Mesenchymal stem cell (in vitro differentiated cells and primary cell): ENCODE data around the gene SLC45A2. TPM values are rescaled to one million over a fixed set of nuclear protein-coding genes. Genes with fewer than 3 reads are reported as not detected.
"Not testable (repeated sequence)": the region's sequence is repeated elsewhere in the genome, so short reads cannot be mapped to it uniquely, and the experiment has no call there.

Experiments used
- DNase-seq: peaks from one replicate; pipeline ENCODE4 v3.0.0-alpha.2; 2013
- H2AFZ ChIP-seq: one replicate; pipeline ENCODE4 v1.6.1; 2013; ENCODE audit warnings: low read depth, mild to moderate bottlenecking, control low read depth, inconsistent platforms, low read length, moderate library complexity
- H2AK5ac ChIP-seq: 2 replicates; pipeline ENCODE4 v1.6.1; 2013; ENCODE audit warnings: low read length, moderate library complexity, mild to moderate bottlenecking, inconsistent platforms; ENCODE audit not compliant: severe bottlenecking
- H2BK120ac ChIP-seq: one replicate; pipeline ENCODE4 v1.6.1; 2013; ENCODE audit warnings: low read depth, mild to moderate bottlenecking, inconsistent platforms, low read length, moderate library complexity
- H2BK12ac ChIP-seq, 2 experiments: one replicate each; pipeline ENCODE4 v1.6.1; 2013; ENCODE audit warnings: inconsistent platforms in 2 of 2, low read length in 2 of 2, mild to moderate bottlenecking in 2 of 2, moderate library complexity in 2 of 2, control low read depth in 1 of 2
- H2BK15ac ChIP-seq: one replicate; pipeline ENCODE4 v1.6.1; 2013; ENCODE audit warnings: mild to moderate bottlenecking, low read depth, inconsistent platforms; ENCODE audit not compliant: poor library complexity, severe bottlenecking
- H2BK5ac ChIP-seq: 2 replicates; pipeline ENCODE4 v1.6.1; 2013; ENCODE audit warnings: low read depth, mild to moderate bottlenecking, low read length, control low read depth, inconsistent platforms; ENCODE audit not compliant: poor library complexity, severe bottlenecking
- H3K14ac ChIP-seq, 2 experiments: one replicate each; pipeline ENCODE4 v1.6.1; 2013; ENCODE audit warnings: inconsistent platforms in 2 of 2, low read length in 2 of 2, control low read depth in 1 of 2, mild to moderate bottlenecking in 1 of 2, moderate library complexity in 1 of 2
- H3K18ac ChIP-seq, 2 experiments: one replicate each; pipeline ENCODE4 v1.6.1; 2013; ENCODE audit warnings: inconsistent platforms in 2 of 2, low read length in 2 of 2, control low read depth in 1 of 2, low read depth in 1 of 2, mild to moderate bottlenecking in 1 of 2
- H3K23ac ChIP-seq, 2 experiments: one replicate each; pipeline ENCODE4 v1.6.1; 2013; ENCODE audit warnings: inconsistent platforms in 2 of 2, low read length in 2 of 2, mild to moderate bottlenecking in 2 of 2, moderate library complexity in 2 of 2, control low read depth in 1 of 2
- H3K27ac ChIP-seq: 2 replicates; pipeline ENCODE4 v1.5.1; 2013; ENCODE audit warnings: mild to moderate bottlenecking, moderate library complexity, low read length, control low read depth, inconsistent platforms; ENCODE audit not compliant: poor library complexity, severe bottlenecking
- H3K27me3 ChIP-seq, 2 experiments: 2 replicates each; pipeline versions ENCODE4 v1.6.1 to v1.7.0; 2013; ENCODE audit warnings: low read length in 2 of 2, mild to moderate bottlenecking in 2 of 2, moderate library complexity in 2 of 2, control low read depth in 1 of 2, inconsistent platforms in 1 of 2; ENCODE audit not compliant: control insufficient read depth in 1 of 2, insufficient read depth in 1 of 2
- H3K36me3 ChIP-seq, 2 experiments: 2 replicates each; pipeline versions ENCODE4 v1.6.1 to v1.7.0; 2013; ENCODE audit warnings: low read length in 2 of 2, control low read depth in 1 of 2, inconsistent platforms in 1 of 2, low read depth in 1 of 2, mild to moderate bottlenecking in 1 of 2; ENCODE audit not compliant: insufficient read depth in 2 of 2, control insufficient read depth in 1 of 2
- H3K4ac ChIP-seq, 2 experiments: one replicate each; pipeline ENCODE4 v1.6.1; 2013; ENCODE audit warnings: inconsistent platforms in 2 of 2, low read length in 2 of 2, mild to moderate bottlenecking in 2 of 2, moderate library complexity in 2 of 2, control low read depth in 1 of 2, low read depth in 1 of 2
- H3K4me1 ChIP-seq: 2 replicates; pipeline ENCODE4 v1.6.1; 2013; ENCODE audit warnings: low read depth, low read length, control low read depth; ENCODE audit not compliant: control insufficient read depth, insufficient read depth
- H3K4me2 ChIP-seq: 2 replicates; pipeline ENCODE4 v1.6.1; 2013; ENCODE audit warnings: low read length, mild to moderate bottlenecking, inconsistent platforms; ENCODE audit not compliant: poor library complexity, severe bottlenecking
- H3K4me3 ChIP-seq, 2 experiments: 2 replicates each; pipeline versions ENCODE4 v1.5.1 to v1.7.0; 2013; ENCODE audit warnings: low read length in 2 of 2, mild to moderate bottlenecking in 2 of 2, control low read depth in 1 of 2, low read depth in 1 of 2; ENCODE audit not compliant: insufficient read depth in 1 of 2
- H3K79me1 ChIP-seq: replicated peaks from 2 replicates; pipeline ENCODE4 v1.6.1; 2013; ENCODE audit warnings: mild to moderate bottlenecking, control low read depth, low read length, inconsistent platforms; ENCODE audit not compliant: poor library complexity, severe bottlenecking
- H3K9ac ChIP-seq: 2 replicates; pipeline ENCODE4 v1.7.0; 2013; ENCODE audit warnings: mild to moderate bottlenecking, low read length, moderate library complexity
- H3K9me3 ChIP-seq: 2 replicates; pipeline ENCODE4 v1.7.0; 2013; ENCODE audit warnings: mild to moderate bottlenecking, low read length; ENCODE audit not compliant: control insufficient read depth
- H4K8ac ChIP-seq: one replicate; pipeline ENCODE4 v1.6.1; 2013; ENCODE audit warnings: inconsistent platforms, mild to moderate bottlenecking, low read length, moderate library complexity
- H4K91ac ChIP-seq: one replicate; pipeline ENCODE4 v1.6.1; 2013; ENCODE audit warnings: mild to moderate bottlenecking, low read length, inconsistent platforms
- WGBS: methylation state at CpG from one replicate; pipeline ENCODE4 v1.1.7; 2013; ENCODE audit warnings: mixed read lengths; 5-methylcytosine and 5-hydroxymethylcytosine counted together
- polyA plus RNA-seq, 2 experiments: library from polyadenylated mRNA; stranded (reverse); fragments of 200-250 nt; gene quantifications; one replicate each; pipeline ENCODE4 v1.2.3, GENCODE V29; 2013

SLC45A2 gene, protein sequence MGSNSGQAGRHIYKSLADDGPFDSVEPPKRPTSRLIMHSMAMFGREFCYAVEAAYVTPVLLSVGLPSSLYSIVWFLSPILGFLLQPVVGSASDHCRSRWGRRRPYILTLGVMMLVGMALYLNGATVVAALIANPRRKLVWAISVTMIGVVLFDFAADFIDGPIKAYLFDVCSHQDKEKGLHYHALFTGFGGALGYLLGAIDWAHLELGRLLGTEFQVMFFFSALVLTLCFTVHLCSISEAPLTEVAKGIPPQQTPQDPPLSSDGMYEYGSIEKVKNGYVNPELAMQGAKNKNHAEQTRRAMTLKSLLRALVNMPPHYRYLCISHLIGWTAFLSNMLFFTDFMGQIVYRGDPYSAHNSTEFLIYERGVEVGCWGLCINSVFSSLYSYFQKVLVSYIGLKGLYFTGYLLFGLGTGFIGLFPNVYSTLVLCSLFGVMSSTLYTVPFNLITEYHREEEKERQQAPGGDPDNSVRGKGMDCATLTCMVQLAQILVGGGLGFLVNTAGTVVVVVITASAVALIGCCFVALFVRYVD
- polyA plus RNA-seq (2013, experiment 1 of 2), result 0.28 TPM
- polyA plus RNA-seq (2013, experiment 2 of 2), result 0.23 TPM

DNA sequence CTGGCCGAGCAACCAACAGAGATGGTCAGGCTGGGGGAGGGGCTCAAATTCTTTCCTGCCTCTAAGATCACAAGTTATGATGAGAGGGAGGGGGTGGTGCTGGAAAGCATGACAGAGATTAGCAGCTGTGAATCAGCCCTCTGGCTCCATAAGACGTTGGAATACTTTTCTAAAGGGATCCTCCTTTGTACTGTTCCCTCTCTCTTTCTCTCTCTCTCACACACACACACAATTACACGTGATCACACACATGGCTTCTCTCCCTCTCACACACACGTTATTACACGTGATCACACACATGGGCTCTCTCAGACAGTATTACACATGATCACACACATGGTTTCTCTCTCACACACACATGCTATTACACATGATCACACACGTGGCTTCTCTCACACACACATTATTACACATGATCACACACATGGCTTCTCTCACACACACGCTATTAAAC lies at the start of gene SLC45A2:
Gene SLC45A2, minus strand, starts transcription at position 23 of the 454 bp plus-strand sequence. CDS start 110 bp downstream, outside the sequence.
- H2AFZ ChIP-seq, result no peak within 1 kb of the TSS
- no peak within 1 kb of the TSS for H3K9ac ChIP-seq
- H3K36me3 ChIP-seq, result peaks cover 13 to 34% of the 10 kb centered on the region in 2 experiments
- no peak within 1 kb of the TSS for H3K23ac ChIP-seq
- 82% methylated on average over 7 of the region's 7 CpGs for WGBS
- no peak within 1 kb of the TSS for H2BK5ac ChIP-seq
- no peak within 1 kb of the TSS for H4K8ac ChIP-seq
- H3K27ac ChIP-seq, result no peak within 1 kb of the TSS
- H3K27me3 ChIP-seq, result no peaks in the 10 kb centered on the region
- peak within 1 kb of the TSS in 1 of 2 experiments; percentile 47 for H2BK12ac ChIP-seq
- H3K18ac ChIP-seq, result no peak within 1 kb of the TSS
- peaks cover 5% of the 10 kb centered on the region for H3K4me1 ChIP-seq
- H2BK120ac ChIP-seq, result no peak within 1 kb of the TSS
- H3K4me3 ChIP-seq, result no peak within 1 kb of the TSS
- peaks cover 6% of the 10 kb centered on the region for H3K9me3 ChIP-seq
- peak within 1 kb of the TSS; percentile 18 for H4K91ac ChIP-seq
- peak; percentile 33 for DNase-seq
- H3K4ac ChIP-seq, result no peak within 1 kb of the TSS
- H3K14ac ChIP-seq, result peak within 1 kb of the TSS in 1 of 2 experiments; percentile 6
- no peak within 1 kb of the TSS for H2AK5ac ChIP-seq
- H3K4me2 ChIP-seq, result no peak within 1 kb of the TSS
- no peaks in the 10 kb centered on the region for H3K79me1 ChIP-seq
- no peak within 1 kb of the TSS for H2BK15ac ChIP-seq

DNA sequence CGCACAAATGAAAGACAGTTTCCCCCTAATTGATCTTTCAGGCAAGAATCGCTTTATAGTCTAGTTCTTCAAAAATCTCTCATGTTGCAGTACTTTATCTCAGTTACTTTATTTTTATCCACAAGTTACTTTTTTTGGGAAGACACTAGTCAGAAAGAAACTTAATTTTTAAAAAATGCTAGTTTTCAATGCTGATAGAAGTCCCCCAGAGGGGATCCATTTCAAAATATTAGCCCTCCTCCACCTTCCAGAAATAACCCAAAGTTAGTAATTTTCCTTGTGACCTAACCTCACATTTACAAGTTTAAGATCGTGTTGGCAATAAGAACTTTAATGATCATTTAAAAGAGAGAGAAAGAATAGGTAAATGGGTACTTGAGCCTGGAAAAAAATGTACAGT lies 47.5 kb upstream of the SLC45A2 start:
- DNase-seq, result no peak
- WGBS, result 100% methylated on average over 3 of the region's 3 CpGs

DNA sequence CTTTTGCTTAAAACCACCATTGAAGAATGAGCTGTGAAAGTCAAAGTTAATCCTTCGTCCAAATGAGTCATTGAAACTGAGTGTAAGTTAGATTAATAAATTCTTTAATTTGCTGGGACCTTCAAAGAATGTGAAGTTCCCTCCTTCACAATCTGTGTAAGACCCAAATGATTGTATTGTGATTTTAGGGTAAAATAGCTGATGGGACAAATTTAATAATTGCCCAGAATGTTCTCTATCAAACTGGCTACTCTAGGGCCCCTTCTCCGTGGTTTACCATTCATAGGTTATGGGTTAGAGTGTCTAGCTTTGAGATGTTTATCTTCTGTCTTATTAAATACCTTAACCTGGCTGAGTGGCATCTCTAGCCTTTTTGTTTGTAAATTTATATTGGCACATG lies 46.6 kb upstream of the SLC45A2 start:
- Histone ChIP-seq H3K14ac (no peak overlapping the region), H3K4ac (no peak overlapping the region), H3K9me3 (no peaks in the 10 kb centered on the region), H3K23ac (no peak overlapping the region), H2AK5ac (no peak overlapping the region), H2AFZ (no peak overlapping the region), H3K79me1 (no peaks in the 10 kb centered on the region), H2BK12ac (no peak overlapping the region), H3K18ac (no peak overlapping the region), H4K8ac (no peak overlapping the region), H3K4me3 (no peak overlapping the region), H4K91ac (no peak overlapping the region), H3K27me3 (no peaks in the 10 kb centered on the region), H2BK5ac (no peak overlapping the region), H3K4me2 (no peak overlapping the region), H3K9ac (no peak overlapping the region), H2BK15ac (no peak overlapping the region), H3K27ac (no peak overlapping the region), H3K36me3 (peaks cover 4 to 8% of the 10 kb centered on the region in 2 experiments), H2BK120ac (no peak overlapping the region), H3K4me1 (peaks cover 5% of the 10 kb centered on the region)
- 85% methylated on average over 2 of the region's 2 CpGs for WGBS
- DNase-seq, result no peak

More for the DNA sequence above, 47.5 kb upstream of the SLC45A2 start:
- Histone ChIP-seq H3K4me2 (no peak overlapping the region), H2BK5ac (no peak overlapping the region), H2AK5ac (no peak overlapping the region), H3K23ac (no peak overlapping the region), H3K9ac (no peak overlapping the region), H2AFZ (no peak overlapping the region), H3K4me1 (peaks cover 5% of the 10 kb centered on the region), H2BK120ac (no peak overlapping the region), H3K27ac (no peak overlapping the region), H4K8ac (no peak overlapping the region), H3K4ac (no peak overlapping the region), H3K14ac (no peak overlapping the region), H3K36me3 (peaks cover 3 to 8% of the 10 kb centered on the region in 2 experiments), H2BK15ac (no peak overlapping the region), H3K27me3 (no peaks in the 10 kb centered on the region), H2BK12ac (no peak overlapping the region), H3K79me1 (no peaks in the 10 kb centered on the region), H3K18ac (no peak overlapping the region), H3K9me3 (no peaks in the 10 kb centered on the region), H3K4me3 (no peak overlapping the region), H4K91ac (no peak overlapping the region)

DNA sequence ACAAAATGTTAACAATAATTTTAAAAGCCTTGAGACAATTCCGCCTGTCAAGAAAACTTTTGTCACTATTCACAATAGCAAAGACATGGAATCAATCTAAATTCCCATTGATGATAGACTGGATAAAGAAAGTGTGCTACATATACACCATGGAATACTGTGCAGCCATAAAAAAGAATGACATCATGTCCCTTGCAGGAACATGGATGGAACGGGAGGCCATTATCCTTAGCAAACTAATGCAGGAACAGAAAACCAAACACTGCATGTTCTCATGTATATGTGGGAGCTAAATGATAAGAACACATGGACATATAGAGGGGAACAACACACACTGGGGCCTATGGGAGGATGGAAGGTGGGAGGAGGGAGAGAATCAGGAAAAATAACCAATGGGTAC lies 46.1 kb upstream of the SLC45A2 start:
- DNase-seq, H2BK15ac ChIP-seq, H4K8ac ChIP-seq, H3K4me3 ChIP-seq, H3K9me3 ChIP-seq, H2AFZ ChIP-seq, H2BK12ac ChIP-seq, H2BK120ac ChIP-seq, H3K14ac ChIP-seq, H3K79me1 ChIP-seq, H2AK5ac ChIP-seq, H3K23ac ChIP-seq, H3K27ac ChIP-seq, H3K4me1 ChIP-seq, H3K27me3 ChIP-seq, H3K4me2 ChIP-seq, H3K4ac ChIP-seq, H3K9ac ChIP-seq, H3K18ac ChIP-seq, H4K91ac ChIP-seq, H3K36me3 ChIP-seq, H2BK5ac ChIP-seq: not testable (repeated sequence)
- WGBS, result 100% methylated on average over 1 of the region's 2 CpGs
